Spinal cord (tissue), 10 donors: ENCODE results near the gene KLHL29. TPM values are rescaled to one million over a fixed set of nuclear protein-coding genes. Genes with fewer than 3 reads are reported as not detected.

Source experiments
- DNase-seq, 6 donors: peaks; one replicate each; pipeline versions ENCODE4 v3.0.0 to v3.0.0-alpha.2; 2013 to 2015; ENCODE audit warnings: low spot score in 6 of 6, low read depth in 4 of 6
- H3K27ac ChIP-seq: one replicate; pipeline ENCODE4 v1.5.1; 2013; ENCODE audit warnings: low read depth, low read length, control low read depth
- H3K27me3 ChIP-seq: one replicate; pipeline ENCODE4 v1.6.1; 2013; ENCODE audit warnings: low read length; ENCODE audit not compliant: control insufficient read depth, insufficient read depth
- H3K36me3 ChIP-seq: one replicate; pipeline ENCODE4 v1.6.1; 2013; ENCODE audit warnings: low read length; ENCODE audit not compliant: control insufficient read depth, insufficient read depth
- H3K4me1 ChIP-seq: one replicate; pipeline ENCODE4 v1.6.1; 2013; ENCODE audit warnings: low read length; ENCODE audit not compliant: control insufficient read depth, insufficient read depth
- H3K4me3 ChIP-seq: one replicate; pipeline ENCODE4 v1.5.1; 2013; ENCODE audit warnings: low read depth, low read length, control low read depth
- H3K9me3 ChIP-seq: one replicate; pipeline ENCODE4 v1.6.1; 2013; ENCODE audit warnings: low read length; ENCODE audit not compliant: control insufficient read depth, insufficient read depth
- WGBS: methylation state at CpG from one replicate; pipeline ENCODE4 v1.1.5; 2013; ENCODE audit warnings: missing lambda C conversion rate; ENCODE audit not compliant: insufficient coverage; 5-methylcytosine and 5-hydroxymethylcytosine counted together
- polyA plus RNA-seq, 2 donors: library from polyadenylated mRNA; unstranded; fragments of 120-200 nt; gene quantifications; one replicate each; pipeline ENCODE4 v1.2.1, GENCODE V29; 2013; ENCODE audit not compliant: insufficient read length in 2 of 2
- total RNA-seq, 2 donors: library from RNA; depleted of rRNA in 1 of 2; stranded (reverse); fragments of 120-200 nt in 1 of 2; fragments of >200 nt in 1 of 2; gene quantifications; one replicate each; pipeline versions ENCODE4 v1.2.3 to v1.2.4, GENCODE V29; 2013 to 2014
- donor health status: healthy.

KLHL29 gene
- total and polyA plus RNA-seq, 4 donors, result 8.7 to 19.4 (median 14.0) TPM

DNA sequence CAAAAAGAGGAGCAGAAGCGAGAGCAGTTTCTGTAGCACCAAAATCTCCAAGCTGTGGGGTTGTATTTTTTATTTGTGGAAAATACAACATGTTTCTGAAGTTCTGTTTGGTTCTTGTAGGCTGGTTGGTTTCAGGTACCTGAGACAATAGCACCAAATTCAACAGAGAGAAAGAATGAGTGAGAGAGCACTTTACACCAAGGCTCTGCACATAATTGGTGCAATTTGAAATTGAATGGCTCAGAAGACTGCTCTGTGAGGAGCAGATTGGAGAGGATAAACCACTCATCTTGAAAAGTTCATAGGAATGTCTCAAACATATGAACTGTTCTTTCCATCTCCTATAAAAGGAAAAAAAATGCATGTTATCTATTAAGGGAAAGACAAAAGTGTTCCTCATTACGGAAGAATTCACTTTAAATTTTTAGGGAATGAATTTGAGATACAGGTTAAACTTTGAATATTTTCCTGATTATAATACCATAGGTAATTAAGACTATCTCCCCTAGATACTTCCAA lies 366.8 kb downstream of the KLHL29 start:
- Histone ChIP-seq H3K4me3 (no peak overlapping the region), H3K27me3 (no peaks in the 10 kb centered on the region), H3K4me1 (no peaks in the 10 kb centered on the region), H3K27ac (no peak overlapping the region), H3K9me3 (no peaks in the 10 kb centered on the region), H3K36me3 (no peaks in the 10 kb centered on the region)
- no peak for DNase-seq
- WGBS, result no CpG with 5 or more reads among the region's 2 CpGs

DNA sequence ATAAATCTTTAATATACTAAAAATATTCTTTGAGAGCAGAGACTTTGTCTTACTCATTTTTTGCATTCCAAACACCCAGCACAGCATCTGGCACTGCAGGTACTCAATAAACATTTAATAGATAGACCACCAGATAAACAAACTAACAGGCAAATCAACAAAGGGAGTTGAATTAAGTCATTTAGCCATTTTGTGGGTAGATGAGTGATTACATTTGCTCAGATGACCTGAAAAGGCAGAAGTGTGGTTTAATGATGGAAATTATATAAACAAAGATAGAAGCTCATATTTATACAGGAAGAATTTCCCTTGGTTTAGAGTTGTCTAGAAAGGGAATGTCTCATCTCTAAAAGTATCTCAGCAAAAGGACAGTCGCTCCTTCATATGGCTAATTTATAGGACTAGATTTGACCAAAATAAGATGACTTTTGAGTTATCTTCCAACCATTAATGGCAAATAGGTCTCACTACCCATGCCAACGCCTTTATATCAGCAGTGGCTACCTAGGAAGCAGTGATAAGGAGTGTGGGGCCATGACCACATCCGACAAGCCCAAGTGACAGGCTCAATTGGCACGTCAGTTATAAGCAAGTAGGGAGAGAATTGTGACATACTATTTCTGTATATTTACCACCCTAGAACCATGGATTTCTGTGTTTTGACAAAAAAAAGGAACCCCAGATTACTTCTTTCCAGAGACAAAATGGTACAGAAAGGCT lies 368.5 kb downstream of the KLHL29 start:
- WGBS, result no CpG with 5 or more reads among the region's 4 CpGs
- Histone ChIP-seq H3K4me1 (no peaks in the 10 kb centered on the region), H3K36me3 (no peaks in the 10 kb centered on the region), H3K27ac (no peak overlapping the region), H3K9me3 (no peaks in the 10 kb centered on the region), H3K27me3 (no peaks in the 10 kb centered on the region), H3K4me3 (no peak overlapping the region)
- DNase-seq, result no peak

DNA sequence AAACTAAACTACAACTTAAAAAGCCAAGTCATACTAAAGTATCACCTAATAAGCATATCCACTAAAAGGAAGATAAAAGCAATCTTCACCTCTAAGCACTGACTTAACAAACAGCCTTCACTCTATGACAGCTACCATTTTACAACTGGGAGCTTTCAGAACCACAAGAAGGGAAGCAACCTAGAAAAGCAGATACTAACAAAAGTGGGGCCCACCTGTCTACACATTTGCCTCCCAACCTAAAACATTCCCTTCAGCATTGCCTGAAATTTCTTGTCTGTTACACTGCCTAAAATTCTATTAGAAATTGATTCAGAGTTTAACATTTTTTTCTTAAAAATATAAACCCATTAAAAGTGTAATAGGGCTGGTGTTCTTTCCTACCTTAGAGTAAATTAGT lies 370.0 kb downstream of the KLHL29 start:
- Histone ChIP-seq H3K4me1 (no peaks in the 10 kb centered on the region), H3K36me3 (no peaks in the 10 kb centered on the region), H3K27ac (no peak overlapping the region), H3K9me3 (no peaks in the 10 kb centered on the region), H3K27me3 (no peaks in the 10 kb centered on the region), H3K4me3 (no peak overlapping the region)
- no peak for DNase-seq

- H3K9me3 ChIP-seq, result no peaks in the 10 kb centered on the region
- H3K36me3 ChIP-seq, result no peaks in the 10 kb centered on the region
- H3K27ac ChIP-seq, result no peak overlapping the region
- WGBS, result no CpG with 5 or more reads among the region's 7 CpGs
- H3K27me3 ChIP-seq, result no peaks in the 10 kb centered on the region
- no peaks in the 10 kb centered on the region for H3K4me1 ChIP-seq
- no peak for DNase-seq
- H3K4me3 ChIP-seq, result no peak overlapping the region
These were observed 371.8 kb downstream of the KLHL29 start for GRCh38 chr2:23756593-23757292.

- no peak overlapping the region for H3K27ac ChIP-seq
- 82% methylated on average over 1 of the region's 6 CpGs for WGBS
- H3K36me3 ChIP-seq, result no peaks in the 10 kb centered on the region
- H3K4me1 ChIP-seq, result no peaks in the 10 kb centered on the region
- no peaks in the 10 kb centered on the region for H3K27me3 ChIP-seq
- no peaks in the 10 kb centered on the region for H3K9me3 ChIP-seq
- no peak overlapping the region for H3K4me3 ChIP-seq
- no peak for DNase-seq
These were observed 372.9 kb downstream of the KLHL29 start for GRCh38 chr2:23757686-23758433.
